Measurements from ENCODE around the gene POLG2. TPM values are rescaled to one million over a fixed set of nuclear protein-coding genes. Genes with fewer than 3 reads are reported as not detected.
A peak's percentile ranks its signal among the peaks of the same experiment; 100 is the strongest.

Gene POLG2
- total RNA-seq, 1 donor: 12.5 TPM

DNA sequence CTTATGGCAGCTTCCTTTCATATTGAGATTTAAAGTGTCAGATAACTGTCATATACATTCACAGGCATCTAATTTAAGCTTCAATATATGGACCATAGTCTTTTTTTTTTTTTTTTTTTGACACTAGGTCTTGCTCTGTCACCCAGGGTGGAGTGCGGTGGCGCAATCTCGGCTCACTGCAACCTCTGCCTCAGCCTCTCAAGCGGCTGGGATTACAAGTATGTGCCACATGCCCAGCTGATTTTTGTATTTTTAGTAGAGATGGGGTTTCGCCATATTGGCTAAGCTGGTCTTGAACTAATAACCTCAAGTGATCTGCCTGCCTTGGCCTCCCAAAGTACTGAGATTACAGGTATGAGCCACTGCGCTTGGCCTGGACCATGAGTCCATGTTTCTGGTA is 23.5 kb upstream of the POLG2 start:
- DNase-seq (ENCODE audit: low read depth): no peak
- TF ChIP-seq, protein P1, sequence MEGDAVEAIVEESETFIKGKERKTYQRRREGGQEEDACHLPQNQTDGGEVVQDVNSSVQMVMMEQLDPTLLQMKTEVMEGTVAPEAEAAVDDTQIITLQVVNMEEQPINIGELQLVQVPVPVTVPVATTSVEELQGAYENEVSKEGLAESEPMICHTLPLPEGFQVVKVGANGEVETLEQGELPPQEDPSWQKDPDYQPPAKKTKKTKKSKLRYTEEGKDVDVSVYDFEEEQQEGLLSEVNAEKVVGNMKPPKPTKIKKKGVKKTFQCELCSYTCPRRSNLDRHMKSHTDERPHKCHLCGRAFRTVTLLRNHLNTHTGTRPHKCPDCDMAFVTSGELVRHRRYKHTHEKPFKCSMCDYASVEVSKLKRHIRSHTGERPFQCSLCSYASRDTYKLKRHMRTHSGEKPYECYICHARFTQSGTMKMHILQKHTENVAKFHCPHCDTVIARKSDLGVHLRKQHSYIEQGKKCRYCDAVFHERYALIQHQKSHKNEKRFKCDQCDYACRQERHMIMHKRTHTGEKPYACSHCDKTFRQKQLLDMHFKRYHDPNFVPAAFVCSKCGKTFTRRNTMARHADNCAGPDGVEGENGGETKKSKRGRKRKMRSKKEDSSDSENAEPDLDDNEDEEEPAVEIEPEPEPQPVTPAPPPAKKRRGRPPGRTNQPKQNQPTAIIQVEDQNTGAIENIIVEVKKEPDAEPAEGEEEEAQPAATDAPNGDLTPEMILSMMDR (IDR thresholded peaks at IDR 0.05; ENCODE audit: insufficient read depth, low read depth, low read length): no peak
- no peak overlapping the region for H3K4me3 ChIP-seq (ENCODE audit: low read depth, low read length)

DNA sequence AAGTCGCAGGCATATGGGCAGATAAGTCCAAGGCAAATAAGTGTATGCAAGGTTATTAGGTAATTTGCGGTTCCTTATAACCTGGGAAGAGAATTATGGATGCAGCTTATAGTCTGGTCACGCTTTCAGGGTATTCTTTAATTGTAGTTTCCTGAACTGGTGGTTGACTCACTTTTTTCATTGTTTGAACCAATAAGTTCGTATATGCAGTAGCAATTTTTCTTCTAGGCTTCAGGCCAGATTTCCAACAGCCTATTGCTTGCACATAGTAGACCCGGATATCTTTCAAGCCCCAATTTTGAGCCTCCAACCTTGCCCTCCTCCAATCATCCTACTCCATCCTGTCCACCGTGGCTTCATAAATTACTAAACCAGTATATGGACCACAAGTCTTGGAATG is 22.7 kb upstream of the POLG2 start:
- H3K4me3 ChIP-seq (ENCODE audit: low read depth, low read length): no peak overlapping the region
- no peak for DNase-seq (ENCODE audit: low read depth)
- TF ChIP-seq, protein P1 (IDR thresholded peaks at IDR 0.05; ENCODE audit: insufficient read depth, low read depth, low read length): no peak

DNA sequence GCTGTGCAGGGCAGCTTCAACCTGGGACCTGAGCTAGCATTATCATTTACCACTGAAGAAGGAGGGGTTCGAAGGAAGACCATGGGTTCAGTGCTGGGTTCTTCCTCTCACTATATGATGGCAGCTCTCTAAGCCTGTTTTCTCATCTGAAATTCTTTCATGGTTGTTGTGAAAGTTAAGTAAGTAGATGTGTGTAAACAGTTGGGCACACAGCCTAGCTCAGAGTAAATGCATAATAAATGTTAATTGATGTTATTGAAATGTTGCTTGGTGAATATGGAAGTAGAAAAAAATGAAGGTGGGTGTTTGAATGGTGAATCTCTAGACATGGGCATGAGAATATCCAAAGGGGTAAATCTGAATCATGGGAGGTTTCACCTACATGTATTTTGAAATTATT is 19.0 kb upstream of the POLG2 start:
- TF ChIP-seq, protein P1 (IDR thresholded peaks at IDR 0.05; ENCODE audit: insufficient read depth, low read depth, low read length): no peak
- no peak overlapping the region for H3K4me3 ChIP-seq (ENCODE audit: low read depth, low read length)
- DNase-seq (ENCODE audit: low read depth): no peak

DNA sequence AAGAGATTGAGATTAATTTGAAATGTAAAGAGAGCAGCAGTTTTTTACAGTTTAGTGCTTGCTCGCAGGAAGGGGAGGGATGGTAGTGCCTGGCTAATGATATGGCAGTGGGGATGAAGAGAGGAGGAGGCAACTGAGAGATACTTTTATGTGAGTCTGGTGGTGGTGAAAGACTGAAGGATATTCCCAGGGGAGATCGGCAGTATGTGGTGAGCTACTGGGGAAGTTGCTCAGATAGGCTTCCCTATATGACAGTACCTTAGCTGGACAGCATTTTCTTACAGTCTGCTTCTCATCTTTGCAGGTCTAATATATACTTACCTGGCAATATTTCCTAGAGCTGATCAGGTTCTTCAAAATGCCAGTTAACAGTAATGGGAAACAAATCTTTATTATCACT is 18.6 kb upstream of the POLG2 start:
- DNase-seq (ENCODE audit: low read depth): no peak
- H3K4me3 ChIP-seq (ENCODE audit: low read depth, low read length): no peak overlapping the region
- TF ChIP-seq, protein P1 (IDR thresholded peaks at IDR 0.05; ENCODE audit: insufficient read depth, low read depth, low read length): no peak

DNA sequence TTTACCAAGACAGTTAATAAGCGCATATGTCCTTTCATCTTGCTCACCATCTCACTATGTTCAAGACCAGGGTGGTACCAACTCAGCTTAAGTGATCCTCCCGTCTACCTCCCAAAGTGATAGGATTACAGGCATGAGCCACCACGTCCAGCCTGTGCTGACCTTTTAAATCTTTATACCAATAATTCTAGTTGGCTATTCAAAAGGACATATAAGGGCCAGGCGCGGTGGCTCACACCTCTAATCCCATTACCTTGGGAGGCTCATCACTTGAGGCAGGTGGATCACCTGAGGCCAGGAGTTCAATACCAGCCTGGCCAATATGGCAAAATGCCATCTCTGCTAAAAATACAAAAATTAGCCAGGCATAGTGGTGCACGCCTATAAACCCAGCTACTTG is 12.3 kb upstream of the POLG2 start:
- DNase-seq (ENCODE audit: low read depth): no peak
- TF ChIP-seq, protein P1 (IDR thresholded peaks at IDR 0.05; ENCODE audit: insufficient read depth, low read depth, low read length): no peak
- no peak overlapping the region for H3K4me3 ChIP-seq (ENCODE audit: low read depth, low read length)

DNA sequence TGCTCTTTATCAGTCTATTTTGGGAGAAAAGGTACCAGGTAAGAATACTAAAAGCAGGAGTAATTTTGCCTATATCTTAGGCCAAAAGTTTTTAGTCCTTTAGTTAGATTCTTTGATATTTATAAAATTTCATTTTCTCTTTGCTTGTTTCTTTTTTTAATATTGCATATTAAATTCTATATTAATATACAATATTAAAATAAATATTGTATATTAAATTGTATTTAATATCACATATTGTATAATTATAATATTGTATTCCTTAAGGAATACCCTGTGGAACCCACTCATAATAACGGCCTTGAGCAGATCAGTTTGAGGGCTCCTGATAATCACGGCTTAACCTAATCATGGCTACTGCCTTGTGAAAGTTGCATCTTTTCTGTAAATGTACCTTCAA is 11.8 kb upstream of the POLG2 start:
- peak overlapping the region; percentile 99 for H3K4me3 ChIP-seq (ENCODE audit: low read depth, low read length)

DNA sequence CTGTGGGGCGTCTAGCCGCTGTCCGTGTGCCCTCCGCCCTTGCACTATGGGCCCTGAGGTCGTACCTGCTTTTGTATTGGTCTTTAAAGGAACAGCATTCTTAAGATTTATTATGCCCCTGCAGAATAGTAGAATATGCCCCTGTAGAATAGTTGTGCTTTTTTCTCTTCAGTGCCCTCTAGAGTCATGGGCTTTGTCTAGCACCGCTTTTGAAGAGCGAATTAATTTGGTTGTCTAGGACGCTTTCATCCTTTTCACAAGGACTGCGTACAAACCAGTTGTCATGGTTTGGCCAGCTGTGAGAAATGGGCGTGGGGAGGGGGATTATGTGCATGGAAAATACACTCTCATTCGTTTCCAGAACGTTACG is 10.5 kb upstream of the POLG2 start:
- H3K4me3 ChIP-seq (ENCODE audit: low read depth, low read length): peak overlapping the region; percentile 99
- DNase-seq (ENCODE audit: low read depth): peak; percentile 82
- TF ChIP-seq, protein P1 (IDR thresholded peaks at IDR 0.05; ENCODE audit: insufficient read depth, low read depth, low read length): peak; percentile 42

More for the DNA sequence above, 11.8 kb upstream of the POLG2 start:
- DNase-seq (ENCODE audit: low read depth): no peak
- TF ChIP-seq, protein P1 (IDR thresholded peaks at IDR 0.05; ENCODE audit: insufficient read depth, low read depth, low read length): no peak
